ENCODE measurements around the gene GSTM1.

GSTM1 gene

DNA sequence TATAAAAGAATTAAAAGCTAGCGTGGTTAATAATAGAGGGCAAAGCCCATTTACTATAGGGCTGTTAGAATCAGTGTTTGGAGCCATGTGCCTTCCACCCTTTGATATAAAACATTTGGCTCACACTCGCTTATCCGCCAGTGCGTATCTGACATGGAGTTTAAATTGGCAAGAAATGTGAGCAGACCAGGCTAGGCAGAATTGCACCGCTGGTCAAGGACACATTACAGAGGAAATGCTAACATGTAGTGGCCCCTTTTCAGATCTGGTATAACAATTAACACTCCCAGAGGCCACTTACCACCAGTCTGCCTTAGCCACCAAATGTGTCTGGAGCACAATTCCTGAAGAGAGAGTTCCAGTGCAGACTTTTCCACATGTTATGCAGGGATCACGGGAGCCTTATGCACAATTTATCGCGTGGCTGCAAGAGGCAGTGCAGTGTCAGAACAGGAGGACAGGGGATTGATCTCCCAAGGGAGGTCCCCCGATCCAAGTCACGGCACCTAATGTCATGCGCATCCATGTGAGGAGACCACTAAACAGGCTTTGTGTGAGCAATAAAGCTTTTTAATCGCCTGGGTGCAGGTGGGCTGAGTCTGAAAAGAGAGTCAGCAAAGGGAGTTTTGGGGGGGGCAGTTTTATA lies 39.2 kb downstream of the GSTM1 start:
- DNase-seq (ENCODE audit: low read depth in 2 of 2) = no peak

DNA sequence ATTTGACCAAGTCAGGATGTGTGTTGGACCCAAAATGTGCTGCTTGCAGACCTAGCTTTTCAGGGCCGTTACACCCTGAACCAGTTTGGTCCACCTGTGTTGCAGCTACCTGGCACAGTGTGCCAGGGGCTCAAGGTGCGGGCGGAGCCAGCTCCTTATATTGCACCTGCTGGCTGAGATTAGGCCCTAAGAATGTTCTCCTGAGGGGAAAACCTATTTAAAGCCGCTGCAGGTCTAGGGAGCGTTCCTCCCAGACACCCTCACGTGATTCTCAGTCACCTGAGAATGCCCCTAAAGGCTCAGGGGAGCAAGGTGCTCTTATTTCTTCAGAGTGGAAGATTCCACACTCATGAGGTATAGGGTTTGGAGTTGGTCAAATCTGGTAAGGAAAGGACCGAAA lies 41.3 kb downstream of the GSTM1 start:
- no peak for DNase-seq (ENCODE audit: low read depth in 2 of 2)

DNA sequence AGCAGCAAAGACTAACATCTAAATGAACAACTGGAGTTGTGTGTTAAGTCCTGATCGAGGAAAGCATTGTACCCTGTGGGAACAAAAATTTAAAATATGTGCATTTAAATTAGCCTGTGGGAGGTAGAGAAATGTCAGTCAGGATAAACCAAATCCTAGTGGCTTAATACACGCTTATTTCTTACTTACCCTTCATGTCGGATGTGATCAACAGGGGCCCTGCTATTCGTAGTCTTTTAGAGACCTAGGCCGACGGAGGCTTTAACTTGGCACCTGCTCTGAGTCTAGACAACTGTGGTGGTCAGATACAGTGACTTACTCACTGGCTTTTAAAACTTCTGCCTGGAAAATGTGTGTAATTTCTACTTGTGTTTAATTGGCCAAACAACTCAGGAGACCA lies 43.0 kb downstream of the GSTM1 start:
- no peak for DNase-seq (ENCODE audit: low read depth in 2 of 2)

DNA sequence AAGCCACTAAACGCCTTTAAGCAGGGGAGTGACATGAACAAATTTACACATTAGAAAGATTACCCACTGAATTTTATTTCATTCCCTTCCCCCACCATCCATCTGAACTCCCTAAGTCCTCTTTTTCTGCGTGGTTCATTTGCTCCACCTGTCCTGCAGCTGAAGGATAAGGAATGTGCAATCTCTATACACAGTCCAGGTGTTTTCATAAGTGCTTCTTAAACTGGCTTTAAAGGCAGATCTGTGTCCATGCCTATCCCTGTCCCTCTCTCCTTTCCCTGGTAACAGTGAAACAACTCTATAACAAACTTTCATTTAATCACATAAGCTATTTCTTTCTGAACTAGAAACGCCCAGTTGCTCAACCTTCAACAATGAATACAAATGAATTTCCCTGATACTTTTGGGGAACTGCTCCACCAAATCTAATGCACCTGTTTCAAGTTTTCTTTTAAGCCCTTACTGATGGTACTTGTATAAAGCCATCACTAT lies 44.8 kb downstream of the GSTM1 start:
- no peak for DNase-seq (ENCODE audit: low read depth in 2 of 2)

DNA sequence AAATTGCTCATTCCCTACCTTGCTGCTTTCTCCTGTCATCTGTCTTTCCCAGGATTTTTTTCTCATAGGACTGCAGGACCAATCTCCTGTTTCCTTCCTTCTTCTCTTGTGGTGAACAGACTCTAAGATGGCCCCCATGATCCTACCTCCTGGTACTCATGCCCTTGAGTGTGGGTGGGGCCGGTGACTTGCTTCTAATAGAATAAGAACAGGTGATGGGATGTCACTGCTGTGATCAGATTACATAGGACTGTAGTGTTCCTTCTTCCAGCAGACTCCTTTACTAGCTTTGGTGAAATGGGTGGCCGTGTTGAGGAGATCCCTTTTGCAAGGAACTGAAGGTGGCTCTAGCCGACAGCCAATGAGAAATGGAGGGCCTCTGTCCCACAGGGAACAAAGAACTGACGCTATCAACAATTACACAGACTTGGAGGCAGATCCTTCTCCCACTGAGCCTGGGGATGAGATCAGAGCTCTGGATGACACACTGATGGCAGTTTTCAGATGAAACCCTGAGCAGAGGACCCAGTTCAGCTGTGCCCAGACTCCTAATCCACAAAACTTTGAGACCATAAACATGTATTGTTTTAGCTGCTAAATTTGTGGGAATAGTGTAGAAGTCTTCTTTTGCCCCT lies 45.7 kb downstream of the GSTM1 start:
- no peak for DNase-seq (ENCODE audit: low read depth in 2 of 2)

DNA sequence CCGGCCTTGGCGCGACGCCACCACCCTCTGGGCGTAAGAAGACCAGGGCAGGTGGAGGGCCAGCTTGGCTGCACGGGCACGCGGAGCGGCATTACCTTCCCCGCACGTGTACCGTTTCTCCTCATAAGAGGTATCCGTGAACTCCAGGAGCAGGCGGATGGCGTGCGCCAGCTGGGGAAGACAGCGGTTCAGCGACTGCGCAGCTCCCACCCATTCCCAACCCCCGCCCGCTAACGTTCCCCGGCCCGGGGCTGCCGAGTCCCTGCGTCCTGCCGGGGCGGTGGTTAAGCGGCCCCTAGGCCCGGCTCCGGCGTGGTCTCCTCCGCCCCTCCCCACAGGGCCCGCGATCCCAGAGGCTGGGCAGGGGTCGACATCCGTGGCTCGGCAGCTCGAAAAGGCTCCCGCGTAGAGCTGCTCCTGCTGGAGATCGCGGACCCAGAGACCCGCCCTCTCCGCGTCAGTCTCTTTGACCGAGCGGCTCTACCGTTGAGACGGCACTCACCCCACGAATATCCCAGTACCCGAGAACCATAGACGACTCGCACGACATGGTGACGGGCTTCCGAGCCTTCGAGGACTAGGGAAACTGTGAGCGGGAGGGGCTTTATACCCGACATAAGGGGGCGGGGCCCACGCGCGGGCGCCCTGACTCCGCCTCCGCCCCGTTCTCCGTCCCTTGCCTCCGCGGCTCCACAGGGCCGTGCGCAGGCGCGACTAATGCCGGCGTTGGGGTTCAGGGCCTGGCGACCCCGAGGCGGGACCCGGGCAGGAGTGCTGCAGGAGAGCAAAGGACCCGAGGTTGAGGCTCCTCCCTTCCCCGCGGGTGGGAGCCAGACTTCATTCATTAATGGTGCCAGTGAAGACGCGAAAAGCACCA lies 52.4 kb downstream of the GSTM1 start:
- DNase-seq (ENCODE audit: low read depth in 2 of 2) = peak; percentile 63 to 77

DNA sequence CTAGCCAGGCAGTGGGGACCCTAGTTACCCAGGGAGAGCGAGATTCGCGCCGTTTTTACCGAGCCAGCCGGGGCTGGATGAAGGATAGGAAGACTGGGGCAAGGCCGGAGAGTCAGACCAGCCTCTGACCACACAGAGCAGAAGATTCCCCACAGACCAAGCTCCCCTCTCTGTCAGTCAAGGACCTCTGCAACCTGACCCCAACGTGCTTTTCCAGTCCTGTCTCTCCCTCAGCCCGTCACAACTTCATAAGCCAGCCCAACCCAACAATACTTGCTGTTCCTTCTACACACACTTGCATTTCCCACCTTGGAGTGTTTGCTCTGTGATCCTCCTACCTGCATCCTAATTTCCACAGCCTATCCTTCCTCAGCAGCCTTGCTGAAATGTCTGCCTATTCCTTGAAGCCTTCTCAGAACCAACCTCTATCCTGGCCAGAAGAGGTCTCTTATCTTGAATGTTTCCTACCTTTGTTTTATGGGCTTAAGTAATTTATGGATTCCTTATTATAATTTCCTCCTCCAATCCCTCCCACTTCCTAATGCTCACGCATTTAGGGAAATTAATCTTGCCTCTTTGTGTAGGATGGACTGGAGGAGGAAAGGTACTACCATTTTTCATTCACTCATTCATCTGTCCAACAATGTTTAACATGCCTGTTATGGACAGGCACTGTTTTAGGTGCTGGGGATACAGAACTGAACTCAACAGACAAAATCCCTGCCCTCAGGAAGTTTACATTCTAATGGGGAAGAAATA lies 53.2 kb downstream of the GSTM1 start, which contains the start of gene GSTM3:
Gene GSTM3, minus strand, starts transcription at position 424 of the 759 bp plus-strand sequence. CDS start 751 bp downstream, outside the sequence.
- no peak for DNase-seq (ENCODE audit: low read depth in 2 of 2)

Measured in stimulated activated CD4-positive, alpha-beta T cell treated with anti-CD3 and anti-CD28 coated beads, Interleukin-12 subunit alpha, Interleukin-12 subunit beta, amount 100 ng/mL, for 24 hours (primary cell).